ENCODE results near the gene CIDEA.

DNA sequence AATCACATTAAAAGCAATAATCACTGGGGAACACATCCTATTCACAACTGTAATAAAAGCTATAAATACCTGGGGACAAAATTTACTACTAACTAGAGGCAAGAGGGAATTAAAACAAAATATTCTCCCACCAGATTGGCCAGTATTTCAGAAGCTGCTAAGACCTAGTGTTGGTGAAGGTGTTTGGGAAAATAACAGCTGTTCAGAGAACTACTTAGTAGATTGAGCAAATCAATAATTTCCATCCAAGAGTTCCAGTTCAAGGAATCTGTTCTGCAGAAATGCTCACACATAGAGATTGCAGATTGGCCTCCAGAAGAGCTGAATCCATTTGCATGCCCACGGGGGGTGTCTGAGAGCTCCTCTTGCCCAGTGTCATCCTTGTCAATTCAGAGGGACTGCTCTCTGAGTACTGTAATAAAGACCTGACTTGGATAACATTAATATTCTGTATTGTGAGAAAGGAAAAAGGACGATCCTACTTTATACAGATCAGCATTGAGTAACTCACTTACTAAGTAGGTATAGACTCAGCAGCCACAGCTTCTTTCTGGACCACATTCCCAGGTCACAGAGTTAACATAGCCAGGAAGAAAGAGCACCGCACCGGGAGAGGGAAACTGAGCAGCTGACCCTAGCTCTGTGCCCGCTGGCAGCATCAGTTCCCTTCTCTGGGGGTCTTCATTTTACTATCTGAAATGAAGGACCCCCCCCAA is 59.5 kb downstream of the CIDEA start:
- TF ChIP-seq, protein P1, sequence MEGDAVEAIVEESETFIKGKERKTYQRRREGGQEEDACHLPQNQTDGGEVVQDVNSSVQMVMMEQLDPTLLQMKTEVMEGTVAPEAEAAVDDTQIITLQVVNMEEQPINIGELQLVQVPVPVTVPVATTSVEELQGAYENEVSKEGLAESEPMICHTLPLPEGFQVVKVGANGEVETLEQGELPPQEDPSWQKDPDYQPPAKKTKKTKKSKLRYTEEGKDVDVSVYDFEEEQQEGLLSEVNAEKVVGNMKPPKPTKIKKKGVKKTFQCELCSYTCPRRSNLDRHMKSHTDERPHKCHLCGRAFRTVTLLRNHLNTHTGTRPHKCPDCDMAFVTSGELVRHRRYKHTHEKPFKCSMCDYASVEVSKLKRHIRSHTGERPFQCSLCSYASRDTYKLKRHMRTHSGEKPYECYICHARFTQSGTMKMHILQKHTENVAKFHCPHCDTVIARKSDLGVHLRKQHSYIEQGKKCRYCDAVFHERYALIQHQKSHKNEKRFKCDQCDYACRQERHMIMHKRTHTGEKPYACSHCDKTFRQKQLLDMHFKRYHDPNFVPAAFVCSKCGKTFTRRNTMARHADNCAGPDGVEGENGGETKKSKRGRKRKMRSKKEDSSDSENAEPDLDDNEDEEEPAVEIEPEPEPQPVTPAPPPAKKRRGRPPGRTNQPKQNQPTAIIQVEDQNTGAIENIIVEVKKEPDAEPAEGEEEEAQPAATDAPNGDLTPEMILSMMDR (IDR thresholded peaks at IDR 0.05) = no peak
- TF ChIP-seq POLR2A (IDR thresholded peaks at IDR 0.05) (no peak), EP300 (IDR thresholded peaks at IDR 0.05) (no peak), POLR2AphosphoS5 (IDR thresholded peaks at IDR 0.05) (no peak)
